HepG2 (cell line): Measurements from ENCODE around the gene LIME1. TPM values are rescaled to one million over a fixed set of nuclear protein-coding genes. Genes with fewer than 3 reads are reported as not detected.

Source experiments
- AGO1 ChIP-seq: fragments of 200-400 bp; formaldehyde crosslinking; IDR thresholded peaks from 2 replicates; pipeline ENCODE4 v1.6.1; 2017; ENCODE audit warnings: mild to moderate bottlenecking, low read depth, low read length, moderate library complexity; ENCODE audit not compliant: poor library complexity, severe bottlenecking
- ARNT ChIP-seq: fragments of 450-650 bp; IDR thresholded peaks from 2 replicates; pipeline ENCODE4 v1.6.1; 2017
- CAMTA2 ChIP-seq: sonication (generic); formaldehyde crosslinking; IDR thresholded peaks from 2 replicates; pipeline ENCODE4 v1.4.0; 2020; ENCODE audit warnings: mild to moderate bottlenecking, missing genetic modification reagents, borderline replicate concordance
- CCDC6 ChIP-seq: sonication (generic); formaldehyde crosslinking; IDR thresholded peaks from 2 replicates; pipeline ENCODE4 v1.8.1; 2022; ENCODE audit warnings: mild to moderate bottlenecking, missing genetic modification reagents, moderate library complexity
- EP300 ChIP-seq, 3 experiments: sonication (generic) in 1 of 3; formaldehyde crosslinking in 1 of 3; IDR thresholded peaks; 2 replicates each; pipeline versions ENCODE4 v1.5.1 to v1.6.1; 2011 to 2020; ENCODE audit warnings: low read depth in 2 of 3, low read length in 2 of 3, borderline replicate concordance in 1 of 3, improper control_type of control experiment in 1 of 3, mild to moderate bottlenecking in 1 of 3, missing genetic modification reagents in 1 of 3, moderate library complexity in 1 of 3
- JUN ChIP-seq: sonication (generic); formaldehyde crosslinking; IDR thresholded peaks from 2 replicates; pipeline ENCODE4 v1.4.0; 2020; ENCODE audit warnings: mild to moderate bottlenecking, missing genetic modification reagents
- NR2F1 ChIP-seq, 2 experiments: fragments of 450-650 bp in 1 of 2; formaldehyde crosslinking in 1 of 2; IDR thresholded peaks; 2 replicates each; pipeline versions ENCODE4 v1.5.0 to v1.6.1; 2016 to 2020; ENCODE audit warnings: mild to moderate bottlenecking in 1 of 2, missing compliant biosample characterization in 1 of 2, missing genetic modification reagents in 1 of 2, moderate library complexity in 1 of 2
- POLR2A ChIP-seq, 2 experiments: IDR thresholded peaks; 2 replicates each; pipeline ENCODE4 v1.6.1; 2011; ENCODE audit warnings: low read depth in 2 of 2, low read length in 2 of 2, mild to moderate bottlenecking in 1 of 2, moderate library complexity in 1 of 2; ENCODE audit not compliant: insufficient read depth in 1 of 2
- POLR2AphosphoS5 ChIP-seq: IDR thresholded peaks from 2 replicates; pipeline ENCODE4 v1.6.1; 2012; ENCODE audit warnings: low read depth, low read length
- RARG ChIP-seq: sonication (generic); formaldehyde crosslinking; IDR thresholded peaks from 2 replicates; pipeline ENCODE4 v1.4.0; 2020; ENCODE audit warnings: low read depth, mild to moderate bottlenecking, missing genetic modification reagents
- SP5 ChIP-seq: IDR thresholded peaks from 2 replicates; pipeline ENCODE4 v1.6.1; 2016; ENCODE audit warnings: low read depth, borderline replicate concordance
- TEF ChIP-seq: sonication (generic); formaldehyde crosslinking; IDR thresholded peaks from 2 replicates; pipeline ENCODE4 v1.5.0; 2020; ENCODE audit warnings: missing genetic modification reagents
- ZBTB33 ChIP-seq: sonication (generic); formaldehyde crosslinking; IDR thresholded peaks from 2 replicates; pipeline ENCODE4 v1.4.0; 2020; ENCODE audit warnings: missing genetic modification reagents
- ZFP82 ChIP-seq: sonication (generic); formaldehyde crosslinking; IDR thresholded peaks from 2 replicates; pipeline ENCODE4 v1.5.1; 2020; ENCODE audit warnings: mild to moderate bottlenecking, missing genetic modification reagents, borderline replicate concordance
- ZNF382 ChIP-seq: sonication (generic); formaldehyde crosslinking; IDR thresholded peaks from 2 replicates; pipeline ENCODE4 v1.5.0; 2020; ENCODE audit warnings: missing genetic modification reagents, mild to moderate bottlenecking, borderline replicate concordance
- ZNF383 ChIP-seq: sonication (generic); formaldehyde crosslinking; IDR thresholded peaks from 2 replicates; pipeline ENCODE4 v1.4.0; 2020; ENCODE audit warnings: missing genetic modification reagents, mild to moderate bottlenecking, borderline replicate concordance
- ZNF672 ChIP-seq: sonication (generic); formaldehyde crosslinking; IDR thresholded peaks from 2 replicates; pipeline ENCODE4 v1.8.1; 2022; ENCODE audit warnings: missing genetic modification reagents
- ZNF761 ChIP-seq: sonication (generic); formaldehyde crosslinking; conservative IDR thresholded peaks from 2 replicates; pipeline ENCODE4 v1.4.0; 2020; ENCODE audit warnings: mild to moderate bottlenecking, missing genetic modification reagents
- ZNF777 ChIP-seq: sonication (generic); formaldehyde crosslinking; IDR thresholded peaks from 2 replicates; pipeline ENCODE4 v1.4.0; 2020; ENCODE audit warnings: missing genetic modification reagents
- ZSCAN22 ChIP-seq: sonication (generic); formaldehyde crosslinking; IDR thresholded peaks from 2 replicates; pipeline ENCODE4 v1.4.0; 2020; ENCODE audit warnings: mild to moderate bottlenecking, missing genetic modification reagents
- ZSCAN9 ChIP-seq: IDR thresholded peaks from 2 replicates; pipeline ENCODE4 v1.6.1; 2016; ENCODE audit warnings: borderline replicate concordance
- polyA plus RNA-seq, 8 experiments: library from polyadenylated mRNA; depleted of rRNA in 3 of 8; stranded (reverse) in 7 of 8; unstranded in 1 of 8; fragments of >200 nt; fragmentation: Illumina TruSeq in 4 of 8; extraction: Trizol in 4 of 8; gene quantifications; 2 replicates each; pipeline versions ENCODE4 v1.2.1 to v1.2.3, GENCODE V29; 2011 to 2016; ENCODE audit warnings: low read depth in 4 of 8, missing spikeins in 1 of 8, mixed read lengths in 1 of 8; ENCODE audit not compliant: insufficient read depth in 1 of 8
- total RNA-seq, 5 experiments: library from RNA; depleted of rRNA; stranded (reverse); fragments of >200 nt; fragmentation: Illumina TruSeq; extraction: Trizol; gene quantifications; 2 replicates each; pipeline ENCODE4 v1.2.3, GENCODE V29; 2016; ENCODE audit warnings: low read depth in 1 of 5
- TF ChIP-seq, protein P1 (sequence below): sonication (generic); formaldehyde crosslinking; IDR thresholded peaks from 2 replicates; pipeline ENCODE4 v1.4.0; 2020; ENCODE audit warnings: missing genetic modification reagents
- TF ChIP-seq, protein P2 (sequence below): sonication (generic); formaldehyde crosslinking; conservative IDR thresholded peaks from 2 replicates; pipeline ENCODE4 v1.4.0; 2020; ENCODE audit warnings: missing genetic modification reagents

The LIME1 gene
- total and polyA plus RNA-seq, 2 of the 13 experiments (the other 11 are each of a cell fraction or from before 2014, with no cell fraction given) = 13.0 to 61.5 TPM

- TF ChIP-seq, protein P1, sequence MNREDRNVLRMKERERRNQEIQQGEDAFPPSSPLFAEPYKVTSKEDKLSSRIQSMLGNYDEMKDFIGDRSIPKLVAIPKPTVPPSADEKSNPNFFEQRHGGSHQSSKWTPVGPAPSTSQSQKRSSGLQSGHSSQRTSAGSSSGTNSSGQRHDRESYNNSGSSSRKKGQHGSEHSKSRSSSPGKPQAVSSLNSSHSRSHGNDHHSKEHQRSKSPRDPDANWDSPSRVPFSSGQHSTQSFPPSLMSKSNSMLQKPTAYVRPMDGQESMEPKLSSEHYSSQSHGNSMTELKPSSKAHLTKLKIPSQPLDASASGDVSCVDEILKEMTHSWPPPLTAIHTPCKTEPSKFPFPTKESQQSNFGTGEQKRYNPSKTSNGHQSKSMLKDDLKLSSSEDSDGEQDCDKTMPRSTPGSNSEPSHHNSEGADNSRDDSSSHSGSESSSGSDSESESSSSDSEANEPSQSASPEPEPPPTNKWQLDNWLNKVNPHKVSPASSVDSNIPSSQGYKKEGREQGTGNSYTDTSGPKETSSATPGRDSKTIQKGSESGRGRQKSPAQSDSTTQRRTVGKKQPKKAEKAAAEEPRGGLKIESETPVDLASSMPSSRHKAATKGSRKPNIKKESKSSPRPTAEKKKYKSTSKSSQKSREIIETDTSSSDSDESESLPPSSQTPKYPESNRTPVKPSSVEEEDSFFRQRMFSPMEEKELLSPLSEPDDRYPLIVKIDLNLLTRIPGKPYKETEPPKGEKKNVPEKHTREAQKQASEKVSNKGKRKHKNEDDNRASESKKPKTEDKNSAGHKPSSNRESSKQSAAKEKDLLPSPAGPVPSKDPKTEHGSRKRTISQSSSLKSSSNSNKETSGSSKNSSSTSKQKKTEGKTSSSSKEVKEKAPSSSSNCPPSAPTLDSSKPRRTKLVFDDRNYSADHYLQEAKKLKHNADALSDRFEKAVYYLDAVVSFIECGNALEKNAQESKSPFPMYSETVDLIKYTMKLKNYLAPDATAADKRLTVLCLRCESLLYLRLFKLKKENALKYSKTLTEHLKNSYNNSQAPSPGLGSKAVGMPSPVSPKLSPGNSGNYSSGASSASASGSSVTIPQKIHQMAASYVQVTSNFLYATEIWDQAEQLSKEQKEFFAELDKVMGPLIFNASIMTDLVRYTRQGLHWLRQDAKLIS = no peak
- TF ChIP-seq ZNF761 (CRISPR knock-in tag) (no peak), CAMTA2 (no peak), ZBTB33 (CRISPR knock-in tag) (no peak), ZNF382 (CRISPR knock-in tag) (no peak), RARG (CRISPR knock-in tag) (no peak), EP300 (IDR thresholded peaks at IDR 0.05; ENCODE audit: low read depth in 2 of 2, low read length in 2 of 2) (no peak), EP300 (CRISPR knock-in tag; IDR thresholded peaks at IDR 0.05; ENCODE audit: borderline replicate concordance) (no peak), ZSCAN22 (CRISPR knock-in tag) (no peak), ZNF383 (CRISPR knock-in tag) (no peak), TEF (CRISPR knock-in tag) (no peak), ZNF777 (CRISPR knock-in tag) (no peak), ZFP82 (CRISPR knock-in tag) (no peak), ZNF672 (no peak), ZSCAN9 (no peak), CCDC6 (no peak), NR2F1 (CRISPR knock-in tag; IDR thresholded peaks at IDR 0.05) (no peak), SP5 (CRISPR knock-in tag) (no peak), POLR2A (IDR thresholded peaks at IDR 0.05; ENCODE audit: insufficient read depth in 1 of 2, low read depth in 2 of 2, low read length in 2 of 2) (no peak), POLR2AphosphoS5 (no peak), AGO1 (no peak), ARNT (no peak), JUN (CRISPR knock-in tag) (no peak)
- TF ChIP-seq, protein P2, sequence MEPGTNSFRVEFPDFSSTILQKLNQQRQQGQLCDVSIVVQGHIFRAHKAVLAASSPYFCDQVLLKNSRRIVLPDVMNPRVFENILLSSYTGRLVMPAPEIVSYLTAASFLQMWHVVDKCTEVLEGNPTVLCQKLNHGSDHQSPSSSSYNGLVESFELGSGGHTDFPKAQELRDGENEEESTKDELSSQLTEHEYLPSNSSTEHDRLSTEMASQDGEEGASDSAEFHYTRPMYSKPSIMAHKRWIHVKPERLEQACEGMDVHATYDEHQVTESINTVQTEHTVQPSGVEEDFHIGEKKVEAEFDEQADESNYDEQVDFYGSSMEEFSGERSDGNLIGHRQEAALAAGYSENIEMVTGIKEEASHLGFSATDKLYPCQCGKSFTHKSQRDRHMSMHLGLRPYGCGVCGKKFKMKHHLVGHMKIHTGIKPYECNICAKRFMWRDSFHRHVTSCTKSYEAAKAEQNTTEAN = no peak
Measured at GRCh38 chr20:63708301-63709148, 27.9 kb upstream of the LIME1 start (continued).
